Ovary (tissue), 3 donors: ENCODE data around the gene RPN2.

Experiments used
- CTCF ChIP-seq, 3 donors: fragments of 450-650 bp in 2 of 3; fragments of 200-600 bp in 1 of 3; IDR thresholded peaks; one replicate each; pipeline versions ENCODE4 v1.5.1 to v1.8.0; 2016 to 2022; ENCODE audit warnings: antibody characterized with exemption in 3 of 3, mild to moderate bottlenecking in 1 of 3
- EP300 ChIP-seq: sonication (generic); formaldehyde crosslinking; IDR thresholded peaks from one replicate; pipeline ENCODE4 v1.6.1; 2017; ENCODE audit warnings: antibody characterized with exemption
- POLR2A ChIP-seq: fragments of 450-650 bp; IDR thresholded peaks from one replicate; pipeline ENCODE4 v1.6.1; 2017; ENCODE audit warnings: antibody characterized with exemption, mild to moderate bottlenecking, moderate library complexity
- donor health status: DM: no; HTN: no; CAD: no.

- TF ChIP-seq CTCF (IDR thresholded peaks at IDR 0.05) (no peak), POLR2A (no peak), EP300 (no peak)
Observed at GRCh38 chr20:37194621-37195417, 15.7 kb downstream of the RPN2 start.
